ENCODE data around the gene LCA5.

- TF ChIP-seq CTCF (IDR thresholded peaks at IDR 0.05; ENCODE audit: insufficient read depth, low read depth, low read length) (no peak), EZH2 (IDR thresholded peaks at IDR 0.05; ENCODE audit: insufficient read depth, low read length) (no peak)
Observed at GRCh38 chr6:79574630-79575225, 37.5 kb upstream of the LCA5 start.

All from astrocyte (in vitro differentiated cells and primary cell).